HG02840 (cell line): Measurements from ENCODE around the gene CYP2W1.
"Not testable (repeated sequence)": the region's sequence is repeated elsewhere in the genome, so short reads cannot be mapped to it uniquely, and the experiment has no call there.

ENCODE experiments used
- ATAC-seq: cut with Tn5 transposase; IDR thresholded peaks from one replicate; pipeline ENCODE4 v1.9.1; 2021; ENCODE audit warnings: mild to moderate bottlenecking, moderate library complexity, moderate number of reproducible peaks; ENCODE audit not compliant: unreplicated experiment, low FRiP score

CYP2W1 gene

DNA sequence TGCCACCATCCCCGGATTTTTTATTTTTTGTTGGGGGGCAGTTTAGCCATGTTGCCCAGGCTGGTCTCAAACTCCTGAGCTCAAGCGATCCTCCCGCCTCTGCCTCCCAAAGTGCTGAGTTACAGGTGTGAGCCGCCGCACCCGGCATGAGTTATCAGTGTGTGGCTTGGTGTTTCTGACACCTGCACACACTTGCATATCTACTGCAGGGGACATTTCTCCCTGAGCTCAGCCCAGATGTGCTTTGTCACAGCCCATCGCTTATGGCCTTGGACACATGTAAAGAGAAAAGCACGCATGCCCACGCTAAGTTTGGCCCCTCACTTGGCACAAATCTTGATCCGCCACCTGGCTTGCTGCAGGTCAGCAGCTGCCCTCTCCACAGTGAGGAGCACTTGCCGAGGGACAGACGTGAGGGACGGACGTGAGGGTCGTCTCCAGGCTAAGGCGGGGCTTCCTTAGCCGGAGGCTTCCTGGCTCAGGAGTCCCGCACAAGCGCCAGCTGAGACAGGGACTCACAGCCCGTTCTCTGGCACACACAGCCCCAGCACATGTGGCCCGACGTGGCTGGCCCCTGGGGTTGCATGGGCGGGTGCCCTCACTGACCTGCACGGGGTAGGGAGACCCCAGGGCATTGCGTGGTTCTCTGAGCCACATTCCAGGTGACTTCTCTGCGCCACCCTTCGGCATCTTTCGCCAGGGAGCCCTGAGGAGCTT, 11.8 kb downstream of the CYP2W1 start:
- no peak for ATAC-seq

GRCh38 chr7:995571-995970, 12.6 kb downstream of the CYP2W1 start:
- no peak for ATAC-seq

DNA sequence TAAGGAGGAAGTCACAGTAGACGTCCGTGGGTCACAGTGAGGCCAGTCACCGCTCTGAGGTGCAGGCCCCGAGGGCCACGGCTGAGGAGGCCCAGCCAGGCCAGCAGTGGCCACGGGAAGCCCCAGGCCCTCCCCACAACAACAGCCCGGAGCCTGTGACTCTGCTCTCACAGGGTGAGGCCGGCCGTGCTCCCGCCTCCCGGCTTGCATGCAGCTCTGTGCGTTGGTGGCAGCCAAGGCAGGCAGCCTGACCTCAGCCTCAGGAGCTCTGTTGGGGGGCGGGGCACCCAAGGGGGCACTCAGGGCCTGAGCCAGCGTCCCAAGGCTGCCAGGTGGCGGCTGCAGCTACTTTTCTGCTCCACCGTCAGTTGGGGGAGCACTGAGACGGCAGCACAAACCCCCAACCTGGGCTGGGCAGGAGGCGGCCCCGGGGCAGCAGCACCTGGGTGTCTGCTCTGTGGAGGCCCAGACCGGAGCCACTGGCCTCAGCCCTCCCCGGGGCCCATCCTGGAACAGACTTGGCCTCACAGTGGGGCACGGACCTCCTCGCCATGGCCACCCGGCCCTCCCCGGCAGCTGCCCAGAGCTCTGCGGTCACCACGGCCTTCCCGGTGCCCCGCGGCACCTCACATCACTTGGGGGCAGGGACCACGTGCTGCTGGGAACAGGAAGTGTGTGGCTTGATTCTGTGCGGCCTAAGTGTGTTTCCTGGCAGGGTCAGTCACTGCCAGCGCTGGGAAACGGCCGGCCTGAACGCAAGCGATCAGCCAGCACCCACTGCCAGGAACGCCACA, 13.3 kb downstream of the CYP2W1 start:
- no peak for ATAC-seq

DNA sequence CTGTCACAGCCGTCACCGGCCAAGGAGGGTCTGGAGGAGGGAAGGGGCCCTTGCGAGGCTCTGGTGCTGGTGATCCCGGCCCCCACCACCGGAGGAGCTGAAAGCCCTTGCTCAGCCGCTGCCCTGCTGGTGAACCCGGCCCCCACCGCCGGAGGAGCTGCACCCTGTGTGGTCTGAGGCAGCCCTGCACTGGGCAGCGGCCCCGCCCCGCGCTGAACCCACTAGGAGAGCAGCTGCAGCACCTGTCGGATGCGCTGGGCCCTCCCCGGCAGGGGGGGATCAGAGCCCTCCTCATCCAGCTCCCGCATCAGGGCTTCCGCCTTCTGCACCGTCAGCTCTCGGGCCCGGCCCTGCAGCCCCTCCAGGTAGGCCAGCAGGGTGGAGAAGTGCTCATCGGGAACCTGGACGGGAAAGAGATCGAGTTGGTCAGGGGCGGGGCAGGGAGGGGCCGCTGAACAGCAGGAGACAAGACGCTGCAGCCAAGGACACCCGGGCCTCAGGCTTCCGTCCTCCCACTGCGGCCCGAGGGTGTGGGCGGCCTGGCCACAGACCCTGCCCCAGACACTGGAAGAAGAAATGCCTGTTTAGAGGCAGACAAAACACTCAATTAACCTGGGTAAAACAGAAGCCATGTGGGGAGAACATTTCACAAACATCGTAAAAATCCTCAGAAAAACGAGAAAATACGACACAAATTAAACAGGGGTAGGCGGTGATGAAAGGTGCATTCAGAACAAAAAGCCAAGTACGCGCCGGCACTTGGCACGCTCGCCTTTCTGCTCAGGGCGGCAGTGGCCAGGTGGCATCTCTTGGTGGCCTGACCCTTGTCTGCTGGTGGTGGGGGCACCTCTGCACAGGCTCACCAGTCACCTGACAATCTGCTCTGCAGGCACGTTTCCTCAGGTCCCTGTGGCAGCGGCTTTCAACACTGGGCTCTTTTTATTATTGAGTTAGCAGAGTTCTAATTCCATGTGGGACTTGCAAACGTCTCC, 14.7 kb downstream of the CYP2W1 start:
- no peak for ATAC-seq

DNA sequence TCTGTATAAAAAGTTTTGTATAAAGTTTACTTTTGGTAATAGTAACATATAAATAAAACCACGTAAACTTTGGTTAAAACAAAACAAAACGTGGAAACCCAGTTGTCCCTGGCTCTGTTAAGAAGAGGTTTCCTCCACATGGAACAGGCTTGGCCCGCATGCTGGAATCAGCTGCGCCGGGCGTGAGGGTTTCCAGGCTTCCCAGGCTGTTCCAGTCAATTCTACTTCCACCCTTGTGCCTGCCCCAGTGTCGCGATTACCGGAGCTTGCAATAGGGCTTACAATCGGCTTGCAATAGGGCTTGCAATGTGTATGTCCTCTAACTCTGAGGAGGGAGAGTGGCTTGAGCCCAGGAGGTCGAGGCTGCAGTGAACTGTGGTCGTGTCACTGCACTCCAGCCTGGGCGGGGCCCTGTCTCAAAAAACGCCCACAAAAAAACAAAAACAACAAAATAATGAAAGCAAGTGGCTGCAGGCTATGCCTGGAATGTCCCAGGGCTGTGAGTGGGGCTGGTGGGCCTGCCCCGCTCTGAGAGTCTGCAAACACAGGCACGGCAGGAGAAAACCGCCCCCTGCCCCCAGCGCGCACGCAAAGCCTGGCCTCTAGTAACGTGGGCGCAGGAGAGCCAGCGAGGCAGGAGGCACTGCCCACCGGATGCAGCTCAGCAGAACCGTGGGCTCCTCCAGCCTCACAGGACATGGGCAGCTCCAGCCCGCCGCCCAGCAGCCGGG, 16.3 kb downstream of the CYP2W1 start:
- no peak for ATAC-seq

DNA sequence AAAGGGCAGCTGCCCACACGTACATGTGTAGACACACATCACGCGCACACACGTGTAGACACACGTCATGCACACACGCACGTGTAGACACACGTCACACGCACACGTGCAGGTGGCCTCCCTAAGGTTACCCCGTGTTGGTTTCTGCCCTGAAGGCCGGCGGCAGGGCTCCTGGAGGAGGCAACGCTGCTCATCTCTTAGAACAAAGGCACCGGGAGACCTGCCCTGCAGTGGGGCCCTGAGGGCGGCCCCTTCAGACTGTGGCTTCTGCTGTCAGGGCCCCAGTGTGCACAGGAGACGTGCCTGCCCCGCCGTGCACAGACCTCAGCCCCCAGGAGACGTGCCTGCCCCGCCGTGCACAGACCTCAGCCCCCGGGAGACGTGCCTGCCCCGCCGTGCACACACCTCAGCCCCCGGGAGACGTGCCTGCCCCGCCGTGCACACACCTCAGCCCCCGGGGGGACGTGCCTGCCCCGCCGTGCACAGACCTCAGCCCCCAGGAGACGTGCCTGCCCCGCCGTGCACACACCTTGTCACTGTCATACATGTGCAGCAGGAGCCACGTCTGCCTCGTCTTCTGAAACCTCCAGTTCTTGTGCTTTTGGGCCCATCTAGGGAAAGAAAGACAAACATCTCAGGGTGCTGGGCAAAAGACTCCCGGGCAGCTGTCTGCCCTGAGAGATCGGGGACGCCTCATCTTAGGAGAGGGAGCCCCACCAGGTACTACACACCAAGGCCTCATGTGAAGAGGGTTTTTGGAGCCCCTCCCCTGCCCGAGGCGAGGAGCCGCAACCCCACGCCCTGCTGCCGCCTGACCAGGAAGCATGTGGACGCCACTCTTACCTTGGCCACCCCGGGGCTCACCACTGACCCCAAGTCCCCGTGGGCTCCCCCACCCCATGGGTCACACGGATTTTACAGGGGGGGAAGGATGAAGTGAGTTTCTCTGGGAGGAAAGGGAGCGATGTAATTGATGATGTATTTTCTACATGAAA, 17.3 kb downstream of the CYP2W1 start:
- no peak for ATAC-seq

GRCh38 chr7:1001069-1001770, 18.2 kb downstream of the CYP2W1 start:
- not testable (repeated sequence) for ATAC-seq

- ATAC-seq = not testable (repeated sequence)
These were observed 19.0 kb downstream of the CYP2W1 start for GRCh38 chr7:1002026-1002425.

- ATAC-seq = not testable (repeated sequence)
These were observed 19.5 kb downstream of the CYP2W1 start for GRCh38 chr7:1002445-1002844.

GRCh38 chr7:1004018-1004852, 21.3 kb downstream of the CYP2W1 start:
- no peak for ATAC-seq

- ATAC-seq = no peak
These were observed 22.3 kb downstream of the CYP2W1 start for GRCh38 chr7:1005303-1005702.

DNA sequence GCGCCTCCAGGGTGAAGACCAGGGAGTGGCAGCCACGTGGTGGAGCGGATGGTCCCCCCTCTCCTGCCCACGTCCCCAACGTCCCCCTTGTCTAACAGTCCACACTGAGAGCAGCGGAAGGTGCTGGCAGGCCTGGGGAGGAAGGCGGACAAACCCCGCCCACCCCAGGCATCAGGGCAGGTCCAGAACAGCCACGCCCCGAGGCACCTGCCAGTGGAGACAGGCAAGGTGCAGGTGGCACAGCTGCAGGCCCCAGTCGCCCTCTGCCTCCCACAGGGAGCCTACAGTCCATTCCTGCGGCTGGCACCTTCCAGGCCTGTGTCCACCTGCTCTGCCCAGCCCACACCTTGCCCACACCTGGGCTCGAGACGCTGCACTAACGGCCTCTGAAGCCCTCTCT, 24.9 kb downstream of the CYP2W1 start:
- ATAC-seq = no peak

DNA sequence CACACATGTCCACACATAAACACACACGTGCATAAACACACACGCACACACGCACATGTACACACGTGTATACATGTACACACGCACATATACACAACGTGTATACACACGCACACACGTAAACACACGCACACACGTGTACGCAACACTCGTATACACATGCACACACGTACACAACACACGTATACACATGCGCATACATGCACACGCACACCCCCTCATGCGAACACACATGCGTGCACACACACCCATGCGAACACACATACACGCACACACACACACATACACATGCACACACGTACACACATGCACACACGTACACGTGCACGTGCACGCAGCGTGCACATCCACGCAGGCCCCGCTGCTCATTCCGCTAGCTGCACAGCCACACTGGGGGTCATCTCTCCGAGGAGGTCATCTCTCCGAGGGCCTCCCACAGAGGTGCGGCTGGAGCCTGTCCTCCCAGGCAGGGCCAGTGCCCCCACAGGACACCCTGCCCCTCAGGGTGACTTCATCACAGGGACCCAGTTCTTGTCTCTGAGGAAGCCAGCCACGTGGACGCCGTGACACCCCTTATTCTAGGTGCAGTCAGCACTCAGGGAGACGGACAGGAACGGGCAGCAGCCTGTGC, 25.9 kb downstream of the CYP2W1 start:
- no peak for ATAC-seq

DNA sequence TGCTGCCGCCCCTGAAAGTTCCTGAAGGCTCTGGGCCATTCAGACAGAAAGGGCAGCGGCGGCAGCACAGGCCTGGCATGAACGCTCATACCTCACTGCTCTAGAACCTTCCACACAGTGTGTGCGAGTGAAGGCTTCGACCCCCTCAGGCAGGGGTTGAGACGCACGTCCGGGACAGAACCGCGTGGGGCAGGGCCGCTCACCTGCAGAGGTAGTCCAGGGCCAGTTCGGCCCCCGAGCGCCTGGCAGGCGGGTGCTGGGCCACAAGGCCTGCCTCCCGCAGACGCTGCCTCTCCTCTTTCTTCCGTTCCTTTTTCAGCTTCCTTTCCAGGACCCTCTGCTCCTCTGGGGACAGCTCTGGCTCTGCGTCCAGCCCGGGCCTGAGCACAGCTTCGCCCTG, 26.8 kb downstream of the CYP2W1 start:
- ATAC-seq = no peak

DNA sequence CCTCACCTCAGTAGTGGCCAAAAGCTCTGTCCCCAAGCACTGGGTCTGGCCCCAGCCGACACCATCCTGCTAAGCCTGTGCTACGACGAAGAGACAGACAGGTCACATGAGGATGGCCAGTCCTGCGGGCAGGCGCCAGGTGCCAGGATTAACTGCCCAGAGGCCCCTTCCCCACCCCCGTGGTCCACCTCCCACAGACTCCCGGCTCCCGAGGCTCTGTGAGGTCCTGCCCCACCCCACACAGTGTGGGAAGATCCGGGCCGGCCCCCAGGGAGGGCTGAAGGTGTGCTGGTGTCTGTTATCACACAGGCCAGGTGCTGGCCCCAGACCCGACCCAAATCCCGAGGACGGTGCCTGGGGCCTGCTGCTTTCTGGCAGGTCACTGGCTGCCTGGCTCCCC, 27.2 kb downstream of the CYP2W1 start:
- ATAC-seq = no peak

DNA sequence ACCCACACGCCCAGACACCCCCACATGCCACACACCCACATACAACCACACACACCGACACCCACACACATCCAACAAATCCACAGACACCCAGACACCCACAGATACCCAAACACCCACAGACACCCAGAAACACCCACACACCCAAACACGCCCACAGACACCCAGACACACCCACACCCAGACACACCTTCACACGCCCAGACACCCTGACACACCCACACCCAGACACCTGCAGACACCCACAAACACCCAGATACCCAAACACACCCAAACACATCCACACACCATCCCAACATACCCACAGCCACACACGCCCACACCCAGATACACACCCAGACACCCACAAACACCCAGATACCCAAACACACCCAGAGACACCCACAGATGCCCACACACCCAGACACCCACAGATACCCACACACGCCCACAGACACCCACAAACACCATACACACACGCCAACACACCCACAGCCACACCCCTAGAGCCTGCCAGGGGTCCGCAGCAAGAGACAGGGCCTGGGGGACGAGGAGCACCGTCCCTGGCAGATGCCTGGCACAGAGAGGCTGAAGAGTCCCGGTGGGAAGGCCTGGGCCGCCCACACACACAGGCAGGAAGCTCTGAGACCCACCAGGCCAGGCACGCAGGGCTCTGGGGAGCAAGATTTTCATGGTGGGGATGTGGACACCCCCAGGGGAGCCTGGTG, 28.5 kb downstream of the CYP2W1 start:
- ATAC-seq = no peak
